ENCODE results near the gene LRRIQ3. TPM values are rescaled to one million over a fixed set of nuclear protein-coding genes. Genes with fewer than 3 reads are reported as not detected.

Gene LRRIQ3
- 0.77 and 1.1 TPM in 2 replicates for total RNA-seq

GRCh38 chr1:74197657-74198552 is at the start of gene LRRIQ3, which contains the start of gene FPGT:
Gene LRRIQ3, minus strand, starts transcription at chr1:74198176. Its CDS starts 14,492 bp downstream, at chr1:74183684.
Gene FPGT, plus strand, starts transcription at chr1:74198242. Its CDS starts 37 bp downstream, at chr1:74198279.

GRCh38 chr1:74235153-74235552 is 37.2 kb upstream of the LRRIQ3 start, which contains the start of gene TNNI3K:
Gene TNNI3K, plus strand, starts transcription at chr1:74235387. Its CDS starts 65 bp downstream, at chr1:74235452.

Other genes starting within 250 kb of the LRRIQ3 start
- gene FPGT, start 66 bp upstream of the LRRIQ3 start, total RNA-seq: 9.9 and 14.3 TPM in 2 replicates
- gene TNNI3K, start 37.2 kb upstream of the LRRIQ3 start, total RNA-seq: 1.5 and 3.9 TPM in 2 replicates